HepG2 (cell line): ENCODE measurements around the gene RNF114. TPM values are rescaled to one million over a fixed set of nuclear protein-coding genes. Genes with fewer than 3 reads are reported as not detected.

Experiments
- ARHGAP35 ChIP-seq: sonication (generic); formaldehyde crosslinking; IDR thresholded peaks from 2 replicates; pipeline ENCODE4 v1.9.0; 2022; ENCODE audit warnings: mild to moderate bottlenecking, inconsistent platforms, moderate library complexity, missing genetic modification reagents, borderline replicate concordance
- BCL3 ChIP-seq: sonication (generic); formaldehyde crosslinking; IDR thresholded peaks from 2 replicates; pipeline ENCODE4 v1.5.1; 2020; ENCODE audit warnings: mild to moderate bottlenecking, missing genetic modification reagents, moderate library complexity
- CENPX ChIP-seq: sonication (generic); formaldehyde crosslinking; IDR thresholded peaks from 2 replicates; pipeline ENCODE4 v1.9.0; 2021; ENCODE audit warnings: mild to moderate bottlenecking, missing genetic modification reagents, moderate library complexity
- CREM ChIP-seq, 2 experiments: sonication (generic) in 1 of 2; formaldehyde crosslinking in 1 of 2; IDR thresholded peaks; 2 replicates each; pipeline versions ENCODE4 v1.4.0 to v1.6.1; 2016 to 2020; ENCODE audit warnings: antibody characterized with exemption in 1 of 2, mild to moderate bottlenecking in 1 of 2, missing genetic modification reagents in 1 of 2
- FOXO4 ChIP-seq: sonication (generic); formaldehyde crosslinking; conservative IDR thresholded peaks from 2 replicates; pipeline ENCODE4 v1.8.1; 2023; ENCODE audit warnings: missing genetic modification reagents
- HOXD1 ChIP-seq: sonication (generic); formaldehyde crosslinking; IDR thresholded peaks from 2 replicates; pipeline ENCODE4 v1.5.0; 2020; ENCODE audit warnings: missing genetic modification reagents
- NFE2L1 ChIP-seq: sonication (generic); formaldehyde crosslinking; IDR thresholded peaks from 2 replicates; pipeline ENCODE4 v1.4.0; 2020; ENCODE audit warnings: missing genetic modification reagents, mild to moderate bottlenecking, borderline replicate concordance
- NFKB2 ChIP-seq: sonication (generic); formaldehyde crosslinking; IDR thresholded peaks from 2 replicates; pipeline ENCODE4 v1.4.0; 2020; ENCODE audit warnings: missing genetic modification reagents, borderline replicate concordance
- NRL ChIP-seq: sonication (generic); formaldehyde crosslinking; IDR thresholded peaks from 2 replicates; pipeline ENCODE4 v1.5.0; 2020; ENCODE audit warnings: missing genetic modification reagents, mild to moderate bottlenecking, moderate library complexity, borderline replicate concordance
- ZNF225 ChIP-seq: sonication (generic); formaldehyde crosslinking; IDR thresholded peaks from 2 replicates; pipeline ENCODE4 v1.4.0; 2020; ENCODE audit warnings: mild to moderate bottlenecking, missing genetic modification reagents
- ZNF33B ChIP-seq: sonication (generic); formaldehyde crosslinking; IDR thresholded peaks from 2 replicates; pipeline ENCODE4 v1.5.1; 2020; ENCODE audit warnings: mild to moderate bottlenecking, missing genetic modification reagents
- ZNF407 ChIP-seq: sonication (generic); formaldehyde crosslinking; IDR thresholded peaks from one replicate; pipeline ENCODE4 v1.5.1; 2020; ENCODE audit warnings: mild to moderate bottlenecking, missing genetic modification reagents; ENCODE audit errors: not compliant biosample characterization
- ZNF768 ChIP-seq: sonication (generic); formaldehyde crosslinking; IDR thresholded peaks from 2 replicates; pipeline ENCODE4 v1.4.0; 2020; ENCODE audit warnings: missing genetic modification reagents
- ZNF782 ChIP-seq: sonication (generic); formaldehyde crosslinking; IDR thresholded peaks from 2 replicates; pipeline ENCODE4 v1.4.0; 2020; ENCODE audit warnings: missing genetic modification reagents, mild to moderate bottlenecking, borderline replicate concordance
- ZNF784 ChIP-seq: sonication (generic); formaldehyde crosslinking; IDR thresholded peaks from 2 replicates; pipeline ENCODE4 v1.5.1; 2020; ENCODE audit warnings: missing genetic modification reagents, mild to moderate bottlenecking, borderline replicate concordance
- ZNF879 ChIP-seq: sonication (generic); formaldehyde crosslinking; IDR thresholded peaks from 2 replicates; pipeline ENCODE4 v1.8.1; 2023; ENCODE audit warnings: missing genetic modification reagents
- polyA plus RNA-seq, 8 experiments: library from polyadenylated mRNA; depleted of rRNA in 3 of 8; stranded (reverse) in 7 of 8; unstranded in 1 of 8; fragments of >200 nt; fragmentation: Illumina TruSeq in 4 of 8; extraction: Trizol in 4 of 8; gene quantifications; 2 replicates each; pipeline versions ENCODE4 v1.2.1 to v1.2.3, GENCODE V29; 2011 to 2016; ENCODE audit warnings: low read depth in 4 of 8, missing spikeins in 1 of 8, mixed read lengths in 1 of 8; ENCODE audit not compliant: insufficient read depth in 1 of 8
- total RNA-seq, 5 experiments: library from RNA; depleted of rRNA; stranded (reverse); fragments of >200 nt; fragmentation: Illumina TruSeq; extraction: Trizol; gene quantifications; 2 replicates each; pipeline ENCODE4 v1.2.3, GENCODE V29; 2016; ENCODE audit warnings: low read depth in 1 of 5

Gene RNF114
- total and polyA plus RNA-seq, 2 of the 13 experiments (the other 11 are each of a cell fraction or from before 2014, with no cell fraction given), result 119 to 126 TPM

GRCh38 chr20:49983848-49984408 is 47.7 kb downstream of the RNF114 start (continued):
- TF ChIP-seq FOXO4 (no peak), ZNF407 (CRISPR knock-in tag) (no peak), ZNF879 (CRISPR knock-in tag) (no peak), NRL (peak; percentile 74; the same call in 1 of the 2 replicates), ZNF33B (CRISPR knock-in tag) (0 out of 2 replicates have a peak, but pooled peaks have one; percentile 34), NFKB2 (peak; percentile 22; the same call in 1 of the 2 replicates), ZNF768 (no peak), ZNF225 (CRISPR knock-in tag) (peak; percentile 33; the same call in 1 of the 2 replicates), CENPX (no peak), ZNF782 (no peak), HOXD1 (CRISPR knock-in tag) (no peak), ZNF784 (CRISPR knock-in tag) (no peak), CREM (IDR thresholded peaks at IDR 0.05) (no peak), CREM (CRISPR knock-in tag; IDR thresholded peaks at IDR 0.05) (0 out of 2 replicates have a peak, but pooled peaks have one; percentile 13), ARHGAP35 (CRISPR knock-in tag) (peak; percentile 46; the same call in 1 of the 2 replicates), NFE2L1 (CRISPR knock-in tag) (0 out of 2 replicates have a peak, but pooled peaks have one; percentile 33), BCL3 (0 out of 2 replicates have a peak, but pooled peaks have one; percentile 23)
